Measurements from ENCODE around the gene METTL1.

- TF ChIP-seq, protein P1, sequence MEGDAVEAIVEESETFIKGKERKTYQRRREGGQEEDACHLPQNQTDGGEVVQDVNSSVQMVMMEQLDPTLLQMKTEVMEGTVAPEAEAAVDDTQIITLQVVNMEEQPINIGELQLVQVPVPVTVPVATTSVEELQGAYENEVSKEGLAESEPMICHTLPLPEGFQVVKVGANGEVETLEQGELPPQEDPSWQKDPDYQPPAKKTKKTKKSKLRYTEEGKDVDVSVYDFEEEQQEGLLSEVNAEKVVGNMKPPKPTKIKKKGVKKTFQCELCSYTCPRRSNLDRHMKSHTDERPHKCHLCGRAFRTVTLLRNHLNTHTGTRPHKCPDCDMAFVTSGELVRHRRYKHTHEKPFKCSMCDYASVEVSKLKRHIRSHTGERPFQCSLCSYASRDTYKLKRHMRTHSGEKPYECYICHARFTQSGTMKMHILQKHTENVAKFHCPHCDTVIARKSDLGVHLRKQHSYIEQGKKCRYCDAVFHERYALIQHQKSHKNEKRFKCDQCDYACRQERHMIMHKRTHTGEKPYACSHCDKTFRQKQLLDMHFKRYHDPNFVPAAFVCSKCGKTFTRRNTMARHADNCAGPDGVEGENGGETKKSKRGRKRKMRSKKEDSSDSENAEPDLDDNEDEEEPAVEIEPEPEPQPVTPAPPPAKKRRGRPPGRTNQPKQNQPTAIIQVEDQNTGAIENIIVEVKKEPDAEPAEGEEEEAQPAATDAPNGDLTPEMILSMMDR (IDR thresholded peaks at IDR 0.05; ENCODE audit: low read depth, low read length) = no peak
- no peak for TF ChIP-seq MAX (IDR thresholded peaks at IDR 0.05; ENCODE audit: low read depth, low read length)
- no peak for TF ChIP-seq POLR2A (IDR thresholded peaks at IDR 0.05; ENCODE audit: extremely low read depth, insufficient read length)
- TF ChIP-seq MYC (IDR thresholded peaks at IDR 0.05; ENCODE audit: low read depth, low read length) = no peak
Observed at GRCh38 chr12:57780284-57780897, 8.5 kb upstream of the METTL1 start.
